PFSK-1 (cell line): ENCODE measurements around the gene CD8B2.

ENCODE experiments used
- FOXP2 ChIP-seq: optimal IDR thresholded peaks from 2 replicates; pipeline ENCODE3; 2011; ENCODE audit warnings: borderline replicate concordance, control low read depth, inconsistent platforms; ENCODE audit not compliant: insufficient read depth; ENCODE audit errors: extremely low read length, extremely low read depth
- POLR2AphosphoS5 ChIP-seq: IDR thresholded peaks from 2 replicates; pipeline ENCODE4 v1.6.1; 2012; ENCODE audit warnings: low read depth, mild to moderate bottlenecking, control low read depth, low read length, moderate library complexity
- SIN3A ChIP-seq: IDR thresholded peaks from 2 replicates; pipeline ENCODE4 v1.6.1; 2012; ENCODE audit warnings: mild to moderate bottlenecking, low read length, moderate library complexity, borderline replicate concordance; ENCODE audit not compliant: insufficient read depth
- TAF1 ChIP-seq: IDR thresholded peaks from 2 replicates; pipeline ENCODE4 v1.6.1; 2012; ENCODE audit warnings: low read length, control low read depth, borderline replicate concordance; ENCODE audit not compliant: insufficient read depth
- TF ChIP-seq, protein P1 (sequence below), 2 experiments: IDR thresholded peaks; 2 replicates each; pipeline versions ENCODE4 v1.6.1 to v1.8.0; 2011 to 2012; ENCODE audit warnings: low read depth in 2 of 2, low read length in 2 of 2, control low read depth in 1 of 2, inconsistent platforms in 1 of 2, mild to moderate bottlenecking in 1 of 2, moderate library complexity in 1 of 2; ENCODE audit not compliant: insufficient read depth in 1 of 2

Gene CD8B2

GRCh38 chr2:106546391-106546990, 59.3 kb downstream of the CD8B2 start:
- TF ChIP-seq FOXP2, result no peak
- TF ChIP-seq POLR2AphosphoS5, result no peak
- TF ChIP-seq TAF1, result no peak
- TF ChIP-seq, protein P1, sequence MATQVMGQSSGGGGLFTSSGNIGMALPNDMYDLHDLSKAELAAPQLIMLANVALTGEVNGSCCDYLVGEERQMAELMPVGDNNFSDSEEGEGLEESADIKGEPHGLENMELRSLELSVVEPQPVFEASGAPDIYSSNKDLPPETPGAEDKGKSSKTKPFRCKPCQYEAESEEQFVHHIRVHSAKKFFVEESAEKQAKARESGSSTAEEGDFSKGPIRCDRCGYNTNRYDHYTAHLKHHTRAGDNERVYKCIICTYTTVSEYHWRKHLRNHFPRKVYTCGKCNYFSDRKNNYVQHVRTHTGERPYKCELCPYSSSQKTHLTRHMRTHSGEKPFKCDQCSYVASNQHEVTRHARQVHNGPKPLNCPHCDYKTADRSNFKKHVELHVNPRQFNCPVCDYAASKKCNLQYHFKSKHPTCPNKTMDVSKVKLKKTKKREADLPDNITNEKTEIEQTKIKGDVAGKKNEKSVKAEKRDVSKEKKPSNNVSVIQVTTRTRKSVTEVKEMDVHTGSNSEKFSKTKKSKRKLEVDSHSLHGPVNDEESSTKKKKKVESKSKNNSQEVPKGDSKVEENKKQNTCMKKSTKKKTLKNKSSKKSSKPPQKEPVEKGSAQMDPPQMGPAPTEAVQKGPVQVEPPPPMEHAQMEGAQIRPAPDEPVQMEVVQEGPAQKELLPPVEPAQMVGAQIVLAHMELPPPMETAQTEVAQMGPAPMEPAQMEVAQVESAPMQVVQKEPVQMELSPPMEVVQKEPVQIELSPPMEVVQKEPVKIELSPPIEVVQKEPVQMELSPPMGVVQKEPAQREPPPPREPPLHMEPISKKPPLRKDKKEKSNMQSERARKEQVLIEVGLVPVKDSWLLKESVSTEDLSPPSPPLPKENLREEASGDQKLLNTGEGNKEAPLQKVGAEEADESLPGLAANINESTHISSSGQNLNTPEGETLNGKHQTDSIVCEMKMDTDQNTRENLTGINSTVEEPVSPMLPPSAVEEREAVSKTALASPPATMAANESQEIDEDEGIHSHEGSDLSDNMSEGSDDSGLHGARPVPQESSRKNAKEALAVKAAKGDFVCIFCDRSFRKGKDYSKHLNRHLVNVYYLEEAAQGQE (IDR thresholded peaks at IDR 0.05; ENCODE audit: insufficient read depth in 1 of 2, low read depth in 2 of 2, low read length in 2 of 2), result no peak
- TF ChIP-seq SIN3A, result no peak

GRCh38 chr2:106547164-106547903, 60.2 kb downstream of the CD8B2 start:
- TF ChIP-seq, protein P1 (IDR thresholded peaks at IDR 0.05; ENCODE audit: insufficient read depth in 1 of 2, low read depth in 2 of 2, low read length in 2 of 2), result no peak
- no peak for TF ChIP-seq FOXP2
- TF ChIP-seq POLR2AphosphoS5, result no peak
- no peak for TF ChIP-seq SIN3A
- no peak for TF ChIP-seq TAF1

DNA sequence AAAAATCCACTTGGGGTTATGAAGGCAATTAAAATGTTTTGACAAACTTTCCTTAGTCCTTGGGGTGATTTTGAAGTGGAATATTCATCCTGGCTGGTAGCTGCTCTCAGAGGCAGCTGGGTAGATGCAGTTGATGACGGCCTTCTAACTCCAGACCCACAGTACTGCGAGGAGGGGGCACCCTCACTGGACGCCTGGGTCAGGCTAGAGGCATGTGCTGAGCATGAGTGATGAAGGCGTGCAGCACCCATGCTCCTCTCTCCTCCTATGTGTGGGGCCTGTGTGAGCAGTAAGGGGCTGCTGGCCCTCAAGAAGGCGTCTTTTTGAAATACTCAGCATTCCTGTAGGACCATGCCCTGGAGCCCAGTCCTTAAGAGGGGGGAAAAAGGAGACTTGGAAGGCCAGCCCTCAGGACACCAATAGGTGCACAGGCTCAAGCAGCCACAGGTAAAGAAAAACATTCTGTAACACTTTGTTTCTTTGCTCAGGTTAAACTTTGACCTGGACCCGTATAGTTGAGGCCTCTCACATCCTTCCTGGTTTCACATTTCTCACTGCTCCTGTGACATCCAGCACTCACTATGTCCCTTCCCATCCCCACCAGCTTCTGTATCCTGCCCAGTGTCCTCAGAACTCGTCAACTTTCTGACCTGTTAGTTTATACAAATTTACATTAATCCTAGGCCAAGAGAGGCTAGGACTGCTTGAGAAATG, 64.4 kb downstream of the CD8B2 start:
- no peak for TF ChIP-seq FOXP2
- TF ChIP-seq POLR2AphosphoS5, result no peak

DNA sequence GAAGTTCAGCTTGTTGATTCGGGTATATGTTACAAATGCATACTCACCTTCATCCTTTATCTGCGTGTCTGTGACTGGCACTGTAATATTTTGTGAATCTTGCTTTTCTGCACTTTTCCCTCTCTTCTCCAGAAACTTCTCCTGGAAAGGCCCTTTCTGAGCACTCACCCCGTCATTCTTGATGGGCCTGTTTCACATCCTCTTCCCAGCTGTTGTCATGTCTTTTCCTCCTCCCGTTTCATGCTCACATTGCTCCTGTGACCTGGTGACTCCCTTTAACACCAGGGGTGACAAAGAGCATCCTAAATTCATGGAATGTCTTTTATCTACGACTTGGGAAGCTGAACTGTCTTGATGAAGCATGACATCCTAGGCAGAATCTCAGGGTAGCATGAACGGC, 65.8 kb downstream of the CD8B2 start:
- no peak for TF ChIP-seq SIN3A
- TF ChIP-seq TAF1, result no peak
- no peak for TF ChIP-seq POLR2AphosphoS5
- TF ChIP-seq, protein P1 (IDR thresholded peaks at IDR 0.05; ENCODE audit: insufficient read depth in 1 of 2, low read depth in 2 of 2, low read length in 2 of 2), result no peak
- TF ChIP-seq FOXP2, result no peak

GRCh38 chr2:106553321-106553720, 66.2 kb downstream of the CD8B2 start:
- TF ChIP-seq FOXP2, result no peak
- TF ChIP-seq, protein P1 (IDR thresholded peaks at IDR 0.05; ENCODE audit: insufficient read depth in 1 of 2, low read depth in 2 of 2, low read length in 2 of 2), result no peak
